ENCODE measurements around the gene SLC1A4.

DNA sequence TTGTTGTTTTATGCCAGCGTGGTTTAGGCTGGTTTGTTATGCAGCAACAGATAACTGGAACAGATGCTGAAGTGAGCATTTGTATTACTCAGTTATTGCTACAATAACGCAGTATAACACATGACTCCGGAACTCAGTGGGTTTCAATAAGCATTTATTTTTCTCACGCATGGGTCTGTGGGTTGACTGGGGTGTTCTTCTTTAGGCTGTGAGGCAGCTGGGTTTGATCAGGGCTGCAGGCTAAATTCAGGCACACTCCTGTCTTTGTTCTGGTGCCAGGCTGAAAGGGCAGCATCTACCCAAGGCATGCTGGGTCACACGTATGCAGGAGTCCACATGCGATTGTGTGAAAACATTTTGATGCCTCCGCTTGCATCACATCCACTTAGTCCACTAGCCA is 3.8 kb upstream of the SLC1A4 start:
- TF ChIP-seq, protein P1, sequence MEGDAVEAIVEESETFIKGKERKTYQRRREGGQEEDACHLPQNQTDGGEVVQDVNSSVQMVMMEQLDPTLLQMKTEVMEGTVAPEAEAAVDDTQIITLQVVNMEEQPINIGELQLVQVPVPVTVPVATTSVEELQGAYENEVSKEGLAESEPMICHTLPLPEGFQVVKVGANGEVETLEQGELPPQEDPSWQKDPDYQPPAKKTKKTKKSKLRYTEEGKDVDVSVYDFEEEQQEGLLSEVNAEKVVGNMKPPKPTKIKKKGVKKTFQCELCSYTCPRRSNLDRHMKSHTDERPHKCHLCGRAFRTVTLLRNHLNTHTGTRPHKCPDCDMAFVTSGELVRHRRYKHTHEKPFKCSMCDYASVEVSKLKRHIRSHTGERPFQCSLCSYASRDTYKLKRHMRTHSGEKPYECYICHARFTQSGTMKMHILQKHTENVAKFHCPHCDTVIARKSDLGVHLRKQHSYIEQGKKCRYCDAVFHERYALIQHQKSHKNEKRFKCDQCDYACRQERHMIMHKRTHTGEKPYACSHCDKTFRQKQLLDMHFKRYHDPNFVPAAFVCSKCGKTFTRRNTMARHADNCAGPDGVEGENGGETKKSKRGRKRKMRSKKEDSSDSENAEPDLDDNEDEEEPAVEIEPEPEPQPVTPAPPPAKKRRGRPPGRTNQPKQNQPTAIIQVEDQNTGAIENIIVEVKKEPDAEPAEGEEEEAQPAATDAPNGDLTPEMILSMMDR (IDR thresholded peaks at IDR 0.05), result no peak
- no peak for TF ChIP-seq POLR2A (IDR thresholded peaks at IDR 0.05)
- TF ChIP-seq EP300 (IDR thresholded peaks at IDR 0.05; ENCODE audit: low read depth), result no peak
- no peak for TF ChIP-seq POLR2AphosphoS5 (IDR thresholded peaks at IDR 0.05)

Measured in transverse colon (tissue), 4 donors.